Measurements from ENCODE around the gene AMIGO2.

- TF ChIP-seq CTCF (conservative IDR thresholded peaks at IDR 0.05 in 1 of 2, IDR thresholded peaks at IDR 0.05 in 1 of 2; ENCODE audit: low read depth in 1 of 2, low read length in 2 of 2) (no peak), EZH2 (IDR thresholded peaks at IDR 0.05; ENCODE audit: low read length, missing control alignments) (no peak)
Observed at GRCh38 chr12:47102845-47103651, 23.3 kb upstream of the AMIGO2 start.

Measured in fibroblast of lung (primary cell).